Naive thymus-derived CD4-positive, alpha-beta T cell (primary cell): ENCODE data around the gene LST1. TPM values are rescaled to one million over a fixed set of nuclear protein-coding genes. Genes with fewer than 3 reads are reported as not detected.

Experiments used
- ATAC-seq: fragments of 150-1000 bp; cut with Tn5 transposase; 2 replicates; pipeline ENCODE4 v1.10.0; 2021; ENCODE audit warnings: mild to moderate bottlenecking, moderate library complexity
- CTCF ChIA-PET: fragments of 350-600 bp; sonication (Branson Sonifier 250); formaldehyde crosslinking; loops from one replicate; lab custom pipeline; 2021; ENCODE audit warnings: antibody characterized with exemption; lab: Charles Lee
- POLR2A ChIA-PET: fragments of 350-600 bp; sonication (Branson Sonifier 250); formaldehyde crosslinking; loops from one replicate; lab custom pipeline; 2021; ENCODE audit warnings: antibody characterized with exemption, inconsistent platforms; lab: Charles Lee
- DNase-seq, 9 donors: peaks; one replicate each; pipeline versions ENCODE4 v3.0.0 to v3.0.0-alpha.2; 2020 to 2022; ENCODE audit warnings: mixed read lengths in 1 of 9
- H3K27ac ChIP-seq: one replicate; pipeline ENCODE4 v1.7.0; 2013; ENCODE audit warnings: mild to moderate bottlenecking, low read depth, low read length, moderate library complexity
- H3K27me3 ChIP-seq, 2 donors: one replicate each; pipeline ENCODE4 v1.7.0; 2013; ENCODE audit warnings: low read length in 2 of 2, mild to moderate bottlenecking in 2 of 2, moderate library complexity in 2 of 2; ENCODE audit not compliant: control insufficient read depth in 2 of 2, insufficient read depth in 2 of 2
- H3K36me3 ChIP-seq, 3 experiments: 1 replicate in 2 of 3; 2 replicates in 1 of 3; pipeline ENCODE4 v1.7.0; 2013; ENCODE audit warnings: low read length in 3 of 3, mild to moderate bottlenecking in 3 of 3, moderate library complexity in 1 of 3; ENCODE audit not compliant: insufficient read depth in 3 of 3, control insufficient read depth in 2 of 3
- H3K4me1 ChIP-seq, 2 donors: one replicate each; pipeline ENCODE4 v1.7.0; 2013; ENCODE audit warnings: low read length in 2 of 2, mild to moderate bottlenecking in 2 of 2, moderate library complexity in 1 of 2; ENCODE audit not compliant: control insufficient read depth in 2 of 2, insufficient read depth in 2 of 2
- H3K4me3 ChIP-seq: 2 replicates; pipeline ENCODE4 v1.7.0; 2013; ENCODE audit warnings: mild to moderate bottlenecking, low read length
- H3K9me3 ChIP-seq, 3 experiments: 1 replicate in 2 of 3; 2 replicates in 1 of 3; pipeline ENCODE4 v1.7.0; 2013; ENCODE audit warnings: low read length in 3 of 3; ENCODE audit not compliant: control insufficient read depth in 2 of 3
- H3K27ac Mint-ChIP-seq, 9 donors: one replicate each; pipeline ENCODE4 v1.8.0; 2020 to 2022; ENCODE audit warnings: mixed read lengths in 9 of 9, mild to moderate bottlenecking in 8 of 9, moderate library complexity in 5 of 9, inconsistent platforms in 2 of 9
- H3K27me3 Mint-ChIP-seq, 5 donors: one replicate each; pipeline ENCODE4 v1.8.0; 2021 to 2022; ENCODE audit warnings: mixed read lengths in 5 of 5, mild to moderate bottlenecking in 1 of 5
- H3K36me3 Mint-ChIP-seq, 5 donors: one replicate each; pipeline ENCODE4 v1.8.0; 2020 to 2022; ENCODE audit warnings: mixed read lengths in 5 of 5, mild to moderate bottlenecking in 3 of 5, inconsistent platforms in 1 of 5
- H3K4me1 Mint-ChIP-seq, 7 donors: one replicate each; pipeline ENCODE4 v1.8.0; 2020 to 2022; ENCODE audit warnings: mixed read lengths in 7 of 7, mild to moderate bottlenecking in 3 of 7, inconsistent platforms in 1 of 7
- H3K4me3 Mint-ChIP-seq, 10 donors: one replicate each; pipeline ENCODE4 v1.8.0; 2020 to 2022; ENCODE audit warnings: mild to moderate bottlenecking in 10 of 10, mixed read lengths in 10 of 10, moderate library complexity in 6 of 10, inconsistent platforms in 2 of 10
- H3K9me3 Mint-ChIP-seq, 11 donors: one replicate each; pipeline ENCODE4 v1.8.0; 2020 to 2022; ENCODE audit warnings: mixed read lengths in 11 of 11, mild to moderate bottlenecking in 4 of 11, inconsistent platforms in 1 of 11, moderate library complexity in 1 of 11
- intact Hi-C, 2 donors: fragments of 100-400 bp; cut with micrococcal nuclease; formaldehyde crosslinking; loops; one replicate each; pipeline ENCODE4 v1.15.1; 2023
- microRNA-seq: library from miRNA; unstranded; fragments of <30 nt; microRNA quantifications from one replicate; pipeline ENCODE4 v1.2.0, GENCODE V29; 2022; ENCODE audit warnings: borderline microRNAs expressed
- polyA plus RNA-seq, 2 donors: library from polyadenylated mRNA; unstranded; fragments of 300-500 nt; fragmentation: Illumina TruSeq; gene quantifications; one replicate each; pipeline ENCODE4 v1.2.3, GENCODE V29; 2021
- total RNA-seq, 6 experiments: library from RNA in 5 of 6; stranded (reverse) in 5 of 6; gene quantifications; 1 replicate in 5 of 6; 2 replicates in 1 of 6; pipeline ENCODE4 v1.2.3 and lab custom pipeline; 2021 to 2026

LST1 gene
- total and polyA plus RNA-seq, 7 experiments from 2014 or later = 8.4 to 234 (median 16.2) TPM

DNA sequence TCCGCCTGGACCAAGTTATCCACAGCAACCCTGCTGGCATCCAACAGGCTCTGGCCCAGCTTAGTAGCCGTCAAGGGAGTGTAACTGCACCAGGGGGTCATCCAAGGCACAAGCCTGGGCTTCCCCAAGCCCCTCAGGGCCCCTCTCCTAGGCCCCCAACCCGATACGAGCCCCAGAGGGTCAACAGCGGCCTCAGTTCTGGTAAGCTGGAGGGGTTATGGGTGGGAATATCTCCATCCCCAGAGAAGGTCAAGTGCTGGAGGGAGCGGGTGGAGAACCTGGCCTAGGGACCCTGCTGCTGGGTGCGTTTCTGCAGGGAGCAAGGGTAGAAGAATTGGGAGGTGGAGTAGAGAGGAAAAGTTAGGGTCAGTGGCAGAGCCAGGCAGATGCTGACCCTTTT lies 47.4 kb downstream of the LST1 start:
- ChIA-PET POLR2A (interaction anchor here (1.0 to 1.1 kb wide), 2 partner anchors 18 to 51 kb away, joined by 3 read pairs; partner anchors contain the start of gene LTB), CTCF (interaction anchor here (1.7 kb wide), 1 partner anchor 18 kb away, joined by 4 read pairs; no protein-coding TSS in a partner anchor)
- peak overlapping the region in 1 of 9 donors; percentile 51 for H3K27ac Mint-ChIP-seq
- no peaks in the 10 kb centered on the region for H3K4me1 ChIP-seq
- no peaks in the 10 kb centered on the region for H3K9me3 Mint-ChIP-seq
- H3K4me3 ChIP-seq = no peak overlapping the region
- peaks cover 15 to 97% (median 21%) of the 10 kb centered on the region in 3 experiments for H3K36me3 ChIP-seq
- intact Hi-C loops = no loop called here
- DNase-seq (no peak), ATAC-seq (no peak)
- H3K4me1 Mint-ChIP-seq = peaks cover 0 to 5% (median 0%) of the 10 kb centered on the region in 7 donors
- no peak overlapping the region for H3K27ac ChIP-seq
- H3K4me3 Mint-ChIP-seq = no peak overlapping the region
- no peaks in the 10 kb centered on the region for H3K9me3 ChIP-seq
- no peaks in the 10 kb centered on the region for H3K27me3 ChIP-seq
- peaks cover 8 to 50% (median 19%) of the 10 kb centered on the region in 5 donors for H3K36me3 Mint-ChIP-seq
- no peaks in the 10 kb centered on the region for H3K27me3 Mint-ChIP-seq

DNA sequence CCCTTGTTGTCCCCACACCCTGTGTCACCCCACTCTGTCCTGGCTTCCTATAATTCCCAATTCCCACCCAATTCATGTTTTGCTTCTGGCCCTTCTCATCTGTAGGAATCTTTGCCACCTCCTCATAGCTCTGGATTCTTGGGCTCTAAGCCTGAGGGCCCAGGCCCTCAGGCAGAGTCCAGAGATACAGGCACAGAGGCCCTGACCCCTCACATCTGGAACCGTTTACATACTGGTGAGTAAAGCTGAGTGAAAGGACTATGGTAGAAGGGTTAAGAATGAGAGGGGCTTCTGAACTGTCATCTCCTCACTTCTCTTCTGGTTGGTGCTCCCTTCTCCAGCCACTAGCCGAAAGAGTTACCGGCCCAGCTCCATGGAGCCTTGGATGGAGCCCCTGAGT lies 48.1 kb downstream of the LST1 start:
- Histone ChIP-seq H3K9me3 (no peaks in the 10 kb centered on the region), H3K4me1 (no peaks in the 10 kb centered on the region), H3K36me3 (peaks cover 15 to 94% (median 18%) of the 10 kb centered on the region in 3 experiments), H3K27ac (no peak overlapping the region), H3K4me3 (no peak overlapping the region), H3K27me3 (no peaks in the 10 kb centered on the region)
- H3K4me3 Mint-ChIP-seq = no peak overlapping the region
- CTCF ChIA-PET = interaction anchor here (1.7 kb wide), 1 partner anchor 17 kb away, joined by 4 read pairs; no protein-coding TSS in a partner anchor
- H3K36me3 Mint-ChIP-seq = peaks cover 8 to 44% (median 19%) of the 10 kb centered on the region in 5 donors
- intact Hi-C loops = no loop called here
- POLR2A ChIA-PET = interaction anchor here (0.9 to 1.0 kb wide), 2 partner anchors 52 to 54 kb away, joined by 3 read pairs; partner anchors contain the start of gene LTB
- DNase-seq (no peak), ATAC-seq (no peak)
- H3K9me3 Mint-ChIP-seq = no peaks in the 10 kb centered on the region
- H3K27ac Mint-ChIP-seq = peak overlapping the region in 3 of 9 donors; percentile 27 to 76 (median 46)
- peaks cover 0 to 5% (median 0%) of the 10 kb centered on the region in 7 donors for H3K4me1 Mint-ChIP-seq
- H3K27me3 Mint-ChIP-seq = no peaks in the 10 kb centered on the region

DNA sequence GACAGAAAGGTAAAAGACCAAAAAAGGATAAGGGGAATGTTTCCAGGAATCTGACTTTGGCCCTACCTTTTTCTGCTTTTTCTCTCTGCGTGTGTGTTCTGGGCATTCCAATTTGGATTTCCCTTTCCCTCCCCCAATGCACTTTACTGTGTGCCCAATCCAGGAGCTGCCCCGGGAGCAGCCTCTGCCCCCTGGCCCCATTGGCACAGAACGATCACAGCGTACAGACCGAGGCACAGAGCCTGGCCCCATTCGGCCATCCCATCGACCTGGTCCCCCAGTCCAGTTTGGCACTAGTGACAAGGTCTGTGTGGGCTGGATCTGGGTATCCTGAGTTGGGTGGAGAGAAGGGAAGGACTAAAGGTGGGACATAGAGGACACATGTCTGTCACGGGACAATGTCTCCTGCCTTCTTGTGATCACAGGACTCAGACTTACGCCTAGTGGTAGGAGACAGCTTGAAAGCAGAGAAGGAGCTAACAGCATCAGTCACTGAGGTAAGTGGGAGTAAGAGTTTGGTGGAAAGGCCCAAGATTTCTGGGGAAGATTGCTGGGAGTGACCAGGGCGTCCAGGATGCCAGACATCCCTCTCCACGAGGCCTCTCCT lies 49.0 kb downstream of the LST1 start:
- no peaks in the 10 kb centered on the region for H3K27me3 ChIP-seq
- H3K9me3 Mint-ChIP-seq = no peaks in the 10 kb centered on the region
- H3K4me3 Mint-ChIP-seq = no peak overlapping the region
- H3K27ac Mint-ChIP-seq = peak overlapping the region in 4 of 9 donors; percentile 40 to 60 (median 51)
- CTCF ChIA-PET = interaction anchor here (0.7 to 1.7 kb wide), 2 partner anchors 16 to 37 kb away, joined by 3 to 4 read pairs; no protein-coding TSS in a partner anchor
- no peak overlapping the region for H3K4me3 ChIP-seq
- peak; percentile 23 for ATAC-seq
- H3K27ac ChIP-seq = no peak overlapping the region
- no peaks in the 10 kb centered on the region for H3K4me1 ChIP-seq
- H3K36me3 ChIP-seq = peaks cover 19 to 94% (median 22%) of the 10 kb centered on the region in 3 experiments
- no peak for DNase-seq
- intact Hi-C loops = no loop called here
- POLR2A ChIA-PET = interaction anchor here (0.8 kb wide), 1 partner anchor 37 kb away, joined by 3 read pairs; no protein-coding TSS in a partner anchor
- H3K36me3 Mint-ChIP-seq = peaks cover 8 to 41% (median 19%) of the 10 kb centered on the region in 5 donors
- H3K9me3 ChIP-seq = no peaks in the 10 kb centered on the region
- H3K4me1 Mint-ChIP-seq = peaks cover 0 to 10% (median 0%) of the 10 kb centered on the region in 7 donors
- no peaks in the 10 kb centered on the region for H3K27me3 Mint-ChIP-seq

DNA sequence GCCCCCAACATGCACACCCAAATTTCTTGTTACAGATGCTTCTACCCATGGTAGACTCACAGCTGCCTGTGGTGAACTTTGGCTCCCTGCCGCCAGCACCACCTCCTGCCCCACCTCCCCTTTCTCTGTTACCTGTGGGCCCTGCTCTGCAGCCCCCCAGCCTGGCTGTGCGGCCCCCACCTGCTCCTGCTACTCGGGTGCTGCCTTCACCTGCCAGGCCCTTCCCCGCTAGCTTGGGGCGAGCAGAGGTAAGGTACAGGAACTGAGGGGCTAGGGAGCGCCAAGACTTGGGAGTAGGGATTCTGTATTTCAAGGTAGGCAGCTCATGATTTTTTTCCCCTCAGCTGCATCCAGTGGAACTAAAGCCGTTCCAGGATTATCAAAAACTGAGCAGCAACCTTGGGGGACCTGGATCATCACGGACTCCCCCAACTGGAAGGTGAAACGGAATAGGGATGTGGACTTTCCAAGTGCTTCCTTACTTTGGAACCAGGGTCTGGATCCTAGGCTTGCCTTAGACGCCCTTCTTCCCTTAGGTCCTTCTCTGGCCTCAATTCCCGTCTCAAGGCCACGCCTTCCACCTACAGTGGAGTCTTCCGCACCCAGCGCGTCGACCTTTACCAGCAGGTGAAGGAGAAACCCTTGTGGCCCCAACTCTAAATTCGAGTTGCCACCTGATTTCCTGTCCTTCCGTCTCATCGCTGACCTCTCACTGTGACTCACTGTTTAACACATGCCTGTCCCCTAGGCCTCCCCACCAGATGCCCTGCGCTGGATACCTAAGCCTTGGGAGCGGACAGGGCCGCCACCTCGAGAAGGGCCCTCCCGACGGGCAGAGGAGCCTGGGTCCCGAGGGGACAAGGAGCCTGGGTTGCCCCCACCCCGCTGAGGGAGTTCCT lies 50.9 kb downstream of the LST1 start:
- Histone ChIP-seq H3K27ac (no peak overlapping the region), H3K36me3 (peaks cover 33 to 94% (median 33%) of the 10 kb centered on the region in 3 experiments), H3K9me3 (no peaks in the 10 kb centered on the region), H3K4me1 (no peaks in the 10 kb centered on the region), H3K4me3 (no peak overlapping the region), H3K27me3 (no peaks in the 10 kb centered on the region)
- no peaks in the 10 kb centered on the region for H3K9me3 Mint-ChIP-seq
- H3K27me3 Mint-ChIP-seq = no peaks in the 10 kb centered on the region
- peaks cover 0 to 45% (median 12%) of the 10 kb centered on the region in 5 donors for H3K36me3 Mint-ChIP-seq
- no peak overlapping the region for H3K4me3 Mint-ChIP-seq
- H3K27ac Mint-ChIP-seq = peak overlapping the region in 4 of 9 donors; percentile 51 to 56 (median 54)
- no peak for ATAC-seq
- peaks cover 0 to 10% (median 0%) of the 10 kb centered on the region in 7 donors for H3K4me1 Mint-ChIP-seq
- DNase-seq = no peak
- ChIA-PET CTCF (no interaction called here), POLR2A (interaction anchor here (1.2 to 2.4 kb wide), 2 partner anchors 12 to 15 kb away, joined by 4 to 12 read pairs; partner anchors contain the start of gene PRRC2A)
- intact Hi-C loops = no loop called here

Small RNAs within 50 kb of the gene (microRNA-seq; reads per million reads assigned to microRNA genes)
- gene MIR6832 = not detected

Other genes with a start within 250 kb of the LST1 start
Only the 30 nearest of the 35 such genes appear.
- gene MICA, start 182.7 kb upstream of the LST1 start, total RNA-seq = 10 to 100 TPM; 12.1 to 17.4 (median 15.2) TPM
- gene MICA, start 182.7 kb upstream of the LST1 start, polyA plus RNA-seq = 1 to 10 TPM; 4.3 to 8.4 TPM
- 10 to 100 TPM; 11.7 to 49.5 (median 13.3) TPM for gene MICB, start 88.1 kb upstream of the LST1 start, total RNA-seq
- gene MICB, start 88.1 kb upstream of the LST1 start, polyA plus RNA-seq = 1 to 10 TPM; 3.4 to 4.7 TPM
- gene MCCD1, start 57.3 kb upstream of the LST1 start, total RNA-seq = not detected
- gene MCCD1, start 57.3 kb upstream of the LST1 start, polyA plus RNA-seq = not detected
- 100 to 1,000 TPM; 443 to 761 (median 546) TPM for gene DDX39B, start 44.3 kb upstream of the LST1 start, total RNA-seq
- gene DDX39B, start 44.3 kb upstream of the LST1 start, polyA plus RNA-seq = 100 to 1,000 TPM; 106 to 125 TPM
- 1 to 10 TPM; 2.7 to 7.5 (median 4.8) TPM for gene ATP6V1G2, start 39.7 kb upstream of the LST1 start, total RNA-seq
- 1 to 10 TPM in 1 of 2 donors, under 1 TPM in 1; 0.38 to 1.9 TPM for gene ATP6V1G2, start 39.7 kb upstream of the LST1 start, polyA plus RNA-seq
- gene NFKBIL1, start 38.7 kb upstream of the LST1 start, total RNA-seq = 10 to 100 TPM in 4 of 5 experiments, 1 to 10 TPM in 1; 8.7 to 17.2 (median 11.6) TPM
- 10 to 100 TPM in 1 of 2 donors, 1 to 10 TPM in 1; 9.4 to 13.8 TPM for gene NFKBIL1, start 38.7 kb upstream of the LST1 start, polyA plus RNA-seq
- 100 to 1,000 TPM in 1 of 5 experiments, 10 to 100 TPM in 4; 12.3 to 110 (median 20.2) TPM for gene LTA, start 14.0 kb upstream of the LST1 start, total RNA-seq
- gene LTA, start 14.0 kb upstream of the LST1 start, polyA plus RNA-seq = 10 to 100 TPM; 24.0 to 27.5 TPM
- 100 to 1,000 TPM in 1 of 5 experiments, 10 to 100 TPM in 1, 1 to 10 TPM in 3; 5.4 to 125 (median 8.7) TPM for gene TNF, start 10.7 kb upstream of the LST1 start, total RNA-seq
- gene TNF, start 10.7 kb upstream of the LST1 start, polyA plus RNA-seq = 1 to 10 TPM in 1 of 2 donors, under 1 TPM in 1; 0.73 to 1.1 TPM
- 1,000 to 10,000 TPM in 1 of 5 experiments, 100 to 1,000 TPM in 4; 370 to 1,909 (median 670) TPM for gene LTB, start 3.9 kb upstream of the LST1 start, total RNA-seq
- gene LTB, start 3.9 kb upstream of the LST1 start, polyA plus RNA-seq = 1,000 to 10,000 TPM; 1,970 to 2,371 TPM
- gene NCR3, start 6.7 kb downstream of the LST1 start, total RNA-seq = 10 to 100 TPM in 2 of 5 experiments, 1 to 10 TPM in 2, under 1 TPM in 1; 0.97 to 47.1 (median 6.7) TPM
- 10 to 100 TPM; 11.0 to 19.7 TPM for gene NCR3, start 6.7 kb downstream of the LST1 start, polyA plus RNA-seq
- 100 to 1,000 TPM in 1 of 5 experiments, 10 to 100 TPM in 4; 33.1 to 160 (median 62.0) TPM for gene AIF1, start 29.0 kb downstream of the LST1 start, total RNA-seq
- gene AIF1, start 29.0 kb downstream of the LST1 start, polyA plus RNA-seq = 100 to 1,000 TPM; 140 to 182 TPM
- 100 to 1,000 TPM; 203 to 238 (median 226) TPM for gene PRRC2A, start 34.4 kb downstream of the LST1 start, total RNA-seq
- 1 to 10 TPM; 3.9 to 8.2 TPM for gene PRRC2A, start 34.4 kb downstream of the LST1 start, polyA plus RNA-seq
- gene BAG6, start 66.4 kb downstream of the LST1 start, total RNA-seq = 100 to 1,000 TPM; 260 to 321 (median 280) TPM
- 10 to 100 TPM; 14.4 to 24.3 TPM for gene BAG6, start 66.4 kb downstream of the LST1 start, polyA plus RNA-seq
- gene APOM, start 69.6 kb downstream of the LST1 start, total RNA-seq = 1 to 10 TPM in 4 of 5 experiments, under 1 TPM in 1; 0.78 to 4.3 (median 2.8) TPM
- 1 to 10 TPM; 3.8 to 5.0 TPM for gene APOM, start 69.6 kb downstream of the LST1 start, polyA plus RNA-seq
- 10 to 100 TPM; 14.0 to 32.8 (median 23.2) TPM for gene C6orf47, start 74.5 kb downstream of the LST1 start, total RNA-seq
- gene C6orf47, start 74.5 kb downstream of the LST1 start, polyA plus RNA-seq = 10 to 100 TPM; 22.3 to 33.7 TPM
- 10 to 100 TPM; 12.8 to 35.1 (median 28.9) TPM for gene GPANK1, start 78.7 kb downstream of the LST1 start, total RNA-seq
- 10 to 100 TPM; 24.0 to 27.2 TPM for gene GPANK1, start 78.7 kb downstream of the LST1 start, polyA plus RNA-seq
- gene CSNK2B, start 79.8 kb downstream of the LST1 start, total RNA-seq = 100 to 1,000 TPM; 101 to 215 (median 133) TPM
- gene CSNK2B, start 79.8 kb downstream of the LST1 start, polyA plus RNA-seq = 100 to 1,000 TPM; 260 to 275 TPM
- 10 to 100 TPM; 27.7 to 51.0 (median 42.9) TPM for gene LY6G5B, start 83.7 kb downstream of the LST1 start, total RNA-seq
- gene LY6G5B, start 83.7 kb downstream of the LST1 start, polyA plus RNA-seq = not detected
- gene LY6G5C, start 94.8 kb downstream of the LST1 start, total RNA-seq = 1 to 10 TPM; 2.4 to 4.3 (median 3.1) TPM
- gene LY6G5C, start 94.8 kb downstream of the LST1 start, polyA plus RNA-seq = 10 to 100 TPM in 1 of 2 donors, 1 to 10 TPM in 1; 6.4 to 10.2 TPM
- gene ABHD16A, start 117.0 kb downstream of the LST1 start, total RNA-seq = 10 to 100 TPM; 60.1 to 71.7 (median 65.2) TPM
- 10 to 100 TPM; 31.1 to 42.5 TPM for gene ABHD16A, start 117.0 kb downstream of the LST1 start, polyA plus RNA-seq
- gene LY6G6F, start 120.6 kb downstream of the LST1 start, total RNA-seq = under 1 TPM in 1 of 5 experiments, not detected in 4; 0.56 TPM
- not detected for gene LY6G6F, start 120.6 kb downstream of the LST1 start, polyA plus RNA-seq
- not detected for gene LY6G6D, start 129.1 kb downstream of the LST1 start, total RNA-seq
- not detected for gene LY6G6D, start 129.1 kb downstream of the LST1 start, polyA plus RNA-seq
- gene LY6G6C, start 135.5 kb downstream of the LST1 start, total RNA-seq = 1 to 10 TPM in 1 of 5 experiments, not detected in 4; 1.2 TPM
- gene LY6G6C, start 135.5 kb downstream of the LST1 start, polyA plus RNA-seq = not detected
- 1 to 10 TPM in 1 of 5 experiments, under 1 TPM in 4; 0.12 to 4.7 (median 0.64) TPM for gene MPIG6B, start 137.1 kb downstream of the LST1 start, total RNA-seq
- 1 to 10 TPM in 1 of 2 donors, under 1 TPM in 1; 0.20 to 2.3 TPM for gene MPIG6B, start 137.1 kb downstream of the LST1 start, polyA plus RNA-seq
- 10 to 100 TPM in 2 of 5 experiments, 1 to 10 TPM in 3; 4.9 to 31.4 (median 7.1) TPM for gene DDAH2, start 143.0 kb downstream of the LST1 start, total RNA-seq
- gene DDAH2, start 143.0 kb downstream of the LST1 start, polyA plus RNA-seq = 10 to 100 TPM; 13.1 to 15.3 TPM
- 100 to 1,000 TPM in 2 of 5 experiments, 10 to 100 TPM in 3; 29.3 to 494 (median 58.2) TPM for gene CLIC1, start 150.3 kb downstream of the LST1 start, total RNA-seq
- 100 to 1,000 TPM; 102 to 122 TPM for gene CLIC1, start 150.3 kb downstream of the LST1 start, polyA plus RNA-seq
- gene MSH5, start 153.7 kb downstream of the LST1 start, total RNA-seq = 10 to 100 TPM; 10.3 to 52.2 (median 11.4) TPM
- 1 to 10 TPM in 1 of 2 donors, under 1 TPM in 1; 0.51 to 2.6 TPM for gene MSH5, start 153.7 kb downstream of the LST1 start, polyA plus RNA-seq
- 10 to 100 TPM in 1 of 5 experiments, 1 to 10 TPM in 4; 2.3 to 11.1 (median 3.3) TPM for gene SAPCD1, start 176.4 kb downstream of the LST1 start, total RNA-seq
- gene SAPCD1, start 176.4 kb downstream of the LST1 start, polyA plus RNA-seq = not detected
- gene VWA7, start 191.1 kb downstream of the LST1 start, total RNA-seq = 1 to 10 TPM in 3 of 5 experiments, under 1 TPM in 2; 0.53 to 4.5 (median 1.1) TPM
- not detected for gene VWA7, start 191.1 kb downstream of the LST1 start, polyA plus RNA-seq
- 10 to 100 TPM; 34.3 to 84.2 (median 53.2) TPM for gene VARS1, start 209.5 kb downstream of the LST1 start, total RNA-seq
- 10 to 100 TPM; 32.2 to 44.8 TPM for gene VARS1, start 209.5 kb downstream of the LST1 start, polyA plus RNA-seq